CD4-positive, alpha-beta T cell treated with Interleukin-21 for 1 hour (primary cell): ENCODE results near the gene P2RY8.
"Not testable (repeated sequence)": the region's sequence is repeated elsewhere in the genome, so short reads cannot be mapped to it uniquely, and the experiment has no call there.

Source experiments
- DNase-seq: peaks from one replicate; pipeline ENCODE4 v3.0.0-alpha.2; 2020

The P2RY8 gene

GRCh38 chrX:1537031-1537715, at the start of gene P2RY8:
TSS of gene P2RY8 (minus strand) at chrX:1537185. CDS start at chrX:1466558, 70,627 bp downstream.
- DNase-seq = peak; percentile 79

GRCh38 chrX:1584237-1585011, 47.4 kb upstream of the P2RY8 start:
- no peak for DNase-seq

DNA sequence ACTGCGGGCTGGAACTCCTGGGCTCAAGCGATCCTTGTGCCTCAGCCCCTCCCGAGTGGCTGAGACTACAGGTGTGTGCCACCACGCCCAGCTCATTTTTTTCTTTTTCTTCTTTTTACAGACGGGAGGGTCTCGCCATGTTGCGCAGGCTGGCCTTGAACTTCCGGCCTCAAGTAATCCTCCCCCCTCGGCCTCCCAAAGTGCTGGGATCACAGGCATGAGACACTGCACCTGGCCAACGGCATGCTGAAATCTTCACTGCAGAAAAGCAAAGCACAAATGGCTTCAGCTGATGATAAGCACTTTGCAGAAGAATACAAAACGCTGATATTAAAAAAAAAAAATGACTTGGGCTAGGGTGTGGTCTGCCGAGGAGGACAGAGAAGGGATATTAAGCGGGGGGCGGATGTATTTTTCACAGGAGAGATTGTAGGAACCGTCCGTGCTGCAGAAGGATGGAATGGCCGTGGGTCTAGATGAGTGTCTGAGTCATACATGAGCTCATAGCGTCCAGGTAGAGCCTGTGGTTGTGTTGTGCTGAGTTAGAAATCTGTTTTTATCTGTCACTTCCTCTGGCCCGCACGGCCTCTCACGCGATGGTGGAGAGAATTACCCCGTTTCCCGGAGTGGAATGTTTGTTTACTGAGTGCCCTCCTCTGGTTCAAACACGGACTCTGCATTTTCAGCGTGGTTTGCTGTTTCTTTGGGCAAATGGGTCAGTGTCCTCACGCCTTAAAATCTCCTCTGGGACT, 45.9 kb upstream of the P2RY8 start:
- DNase-seq = peak; percentile 68

DNA sequence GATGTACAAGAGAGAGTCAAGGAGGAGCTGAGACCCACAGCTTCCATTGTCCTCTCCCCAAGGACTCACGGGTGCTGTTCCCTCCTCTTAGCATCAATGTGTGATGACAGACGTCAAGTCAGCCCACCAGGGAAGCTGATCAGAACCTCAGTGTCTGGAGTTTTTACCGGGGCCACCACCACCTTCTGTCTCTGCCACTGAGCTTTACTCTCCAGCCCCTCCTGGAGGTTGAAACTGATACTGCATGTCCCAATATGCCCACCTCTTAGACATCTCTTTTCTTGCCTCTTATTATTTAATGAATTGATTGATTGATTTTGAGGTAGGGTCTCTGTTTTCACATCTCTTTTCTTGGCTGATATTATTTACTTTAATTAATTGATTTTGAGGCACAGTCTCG, 44.1 kb upstream of the P2RY8 start:
- peak; percentile 80 for DNase-seq

- DNase-seq = no peak
Observed at GRCh38 chrX:1578511-1579173, 41.7 kb upstream of the P2RY8 start.

DNA sequence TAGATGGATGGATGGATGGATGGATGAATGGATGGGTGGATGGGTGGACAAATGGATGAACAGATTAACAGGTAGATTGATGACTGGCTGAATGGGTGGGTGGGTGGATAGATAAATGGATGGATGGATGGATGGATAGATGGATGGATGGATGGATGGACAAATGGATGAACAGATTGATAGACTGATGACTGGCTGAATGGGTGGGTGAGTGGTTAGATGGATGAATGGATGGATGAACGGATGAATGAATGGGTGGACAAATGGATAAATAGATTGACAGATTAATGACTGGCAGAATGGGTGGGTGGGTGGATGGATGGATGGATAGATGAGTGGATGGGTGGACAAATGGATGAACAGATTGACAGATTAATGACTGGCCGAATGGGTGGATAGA, 40.9 kb upstream of the P2RY8 start:
- no peak for DNase-seq

GRCh38 chrX:1576201-1576992, 39.4 kb upstream of the P2RY8 start:
- DNase-seq = peak; percentile 49

DNA sequence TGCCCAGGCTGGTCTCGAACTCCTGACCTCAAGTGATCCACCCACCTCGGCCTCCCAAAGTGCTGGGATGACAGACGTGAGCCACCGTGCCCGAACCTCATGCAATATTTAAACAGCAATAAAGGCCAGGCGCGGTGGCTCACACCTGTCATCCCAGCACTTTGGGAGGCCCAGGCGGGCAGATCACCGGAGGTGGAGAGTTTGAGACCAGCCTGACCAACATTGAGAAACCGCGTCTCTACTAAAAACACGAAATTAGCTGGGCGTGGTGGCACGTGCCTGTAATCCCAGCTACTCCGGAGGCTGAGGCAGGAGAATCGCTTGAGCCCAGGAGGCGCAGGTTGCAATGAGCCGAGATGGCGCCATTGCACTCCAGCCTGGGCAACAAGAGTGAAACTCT, 37.2 kb upstream of the P2RY8 start:
- not testable (repeated sequence) for DNase-seq

- DNase-seq = no peak
Observed at GRCh38 chrX:1564750-1565683, 28.0 kb upstream of the P2RY8 start.

DNA sequence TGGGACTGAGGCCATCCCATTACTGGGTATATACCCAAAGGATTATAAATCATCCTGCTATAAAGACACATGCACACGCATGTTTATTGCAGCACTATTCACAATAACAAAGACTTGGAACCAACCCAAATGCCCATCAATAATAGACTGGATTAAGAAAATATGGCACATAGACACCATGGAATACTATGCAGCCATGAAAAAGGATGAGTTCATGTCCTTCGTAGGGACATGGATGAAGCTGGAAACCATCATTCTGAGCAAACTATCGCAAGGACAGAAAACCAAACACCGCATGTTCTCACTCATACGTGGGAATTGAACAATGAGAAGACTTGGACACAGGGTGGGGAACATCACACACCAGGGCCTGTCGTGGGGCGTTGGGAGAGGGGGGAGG, 27.1 kb upstream of the P2RY8 start:
- not testable (repeated sequence) for DNase-seq

DNA sequence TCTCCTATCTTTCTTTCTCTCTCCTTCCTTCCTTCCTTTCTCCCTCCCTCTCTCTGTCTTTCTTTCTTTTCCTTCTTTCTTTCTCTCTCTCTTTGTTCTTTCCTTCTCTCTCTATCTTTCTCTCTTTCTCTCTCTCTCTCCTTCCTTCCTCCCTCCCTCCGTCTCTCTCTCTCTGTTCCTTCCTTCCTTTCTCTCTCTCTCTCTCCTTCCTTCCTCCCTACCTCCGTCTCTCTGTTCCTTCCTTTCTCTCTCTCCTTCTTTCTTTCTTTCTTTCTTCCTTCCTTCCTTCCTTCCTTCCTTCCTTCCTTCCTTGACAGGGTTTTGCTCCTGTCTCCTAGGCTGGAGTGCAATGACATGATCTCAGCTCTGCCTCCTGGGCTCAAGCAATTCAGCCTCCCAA, 24.2 kb upstream of the P2RY8 start:
- no peak for DNase-seq

GRCh38 chrX:1558761-1559468, 21.9 kb upstream of the P2RY8 start:
- DNase-seq = no peak

DNA sequence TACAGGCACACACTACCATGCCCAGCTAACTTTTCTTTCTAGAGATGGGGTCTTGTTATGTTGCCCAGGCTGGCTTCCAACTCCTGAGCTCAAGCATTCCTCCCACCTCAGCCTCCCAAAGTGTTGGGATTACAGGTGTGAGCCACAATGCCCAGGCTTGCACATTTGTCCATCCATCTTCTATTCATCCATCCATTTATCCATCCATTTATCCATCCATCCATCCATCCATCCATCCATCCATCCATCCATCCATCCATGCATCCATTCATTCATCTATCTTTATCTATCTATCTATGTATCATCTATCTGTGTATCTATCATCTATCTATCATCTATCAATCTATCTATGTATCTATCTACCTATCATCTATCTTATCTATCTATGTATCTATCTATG, 20.5 kb upstream of the P2RY8 start:
- DNase-seq = not testable (repeated sequence)

DNA sequence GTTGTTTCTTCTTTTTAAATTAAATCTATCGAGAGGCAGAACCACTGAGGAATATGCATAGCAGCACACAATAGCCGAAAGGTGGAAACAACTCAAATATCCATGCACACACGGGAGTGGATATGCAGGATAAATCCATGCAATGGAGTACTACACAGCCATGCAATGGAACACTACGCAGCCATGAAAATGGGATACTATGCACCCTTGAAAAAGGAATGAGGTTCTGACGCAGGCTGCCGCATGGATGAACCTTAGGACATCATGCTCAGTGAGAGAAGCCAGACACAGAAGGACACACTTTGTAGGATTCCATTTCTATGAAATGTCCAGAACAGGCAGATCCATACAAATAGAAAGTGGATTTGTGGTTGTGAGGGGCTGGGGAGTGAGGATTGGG, 18.4 kb upstream of the P2RY8 start:
- DNase-seq = no peak

GRCh38 chrX:1554469-1555210, 17.7 kb upstream of the P2RY8 start:
- peak; percentile 81 for DNase-seq

GRCh38 chrX:1551959-1552546, 15.1 kb upstream of the P2RY8 start:
- DNase-seq = no peak

GRCh38 chrX:1546691-1547251, 9.8 kb upstream of the P2RY8 start:
- DNase-seq = no peak

DNA sequence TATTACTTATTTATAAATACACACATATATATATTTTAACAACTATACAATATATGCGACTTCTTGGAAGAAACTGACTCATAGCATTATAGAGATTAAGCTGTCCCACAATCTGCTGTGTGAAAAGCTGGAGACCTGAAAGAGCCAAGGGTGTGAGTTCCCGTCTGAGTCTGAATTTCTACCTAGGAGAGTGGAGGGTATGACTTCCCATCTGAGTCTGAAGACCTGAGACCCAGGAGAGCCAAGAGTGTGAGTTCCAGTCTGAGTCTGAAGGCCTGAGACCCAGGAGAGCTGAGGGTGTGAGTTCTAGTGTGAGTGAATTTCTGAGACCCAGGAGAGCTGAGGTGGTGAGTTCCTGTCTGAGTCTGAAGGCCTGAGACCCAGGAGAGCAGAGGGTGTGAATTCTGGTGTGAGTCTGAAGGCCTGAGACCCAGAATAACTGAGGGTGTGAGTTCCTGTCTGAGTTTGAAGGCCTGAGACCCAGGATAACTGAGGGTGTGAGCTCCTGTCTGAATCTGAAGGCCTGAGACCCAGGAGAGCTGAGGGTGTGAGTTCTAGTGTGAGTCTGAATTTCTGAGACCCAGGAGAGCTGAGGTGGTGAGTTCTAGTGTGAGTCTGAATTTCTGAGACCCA, 8.9 kb upstream of the P2RY8 start:
- no peak for DNase-seq
